Dendritic cell treated with granulocyte-macrophage colony-stimulating factor and Interleukin-4, amounts not matched to agents 40 ng/mL and 50 ng/mL, for 4 days (primary cell): ENCODE results near the gene IGFBP5.

Experiments used
- H3K27ac Mint-ChIP-seq: one replicate; pipeline ENCODE4 v1.8.0; 2022; ENCODE audit warnings: mild to moderate bottlenecking, mixed read lengths
- H3K27me3 Mint-ChIP-seq: one replicate; pipeline ENCODE4 v1.8.0; 2022; ENCODE audit warnings: mild to moderate bottlenecking, mixed read lengths
- H3K36me3 Mint-ChIP-seq: one replicate; pipeline ENCODE4 v1.8.0; 2022; ENCODE audit warnings: low read depth, mixed read lengths
- H3K4me1 Mint-ChIP-seq: one replicate; pipeline ENCODE4 v1.8.0; 2022; ENCODE audit warnings: low read depth, mixed read lengths
- H3K4me3 Mint-ChIP-seq: one replicate; pipeline ENCODE4 v1.8.0; 2022; ENCODE audit warnings: mild to moderate bottlenecking, moderate library complexity, mixed read lengths
- H3K9me3 Mint-ChIP-seq: one replicate; pipeline ENCODE4 v1.8.0; 2022; ENCODE audit warnings: mixed read lengths
- intact Hi-C: fragments of 100-400 bp; cut with micrococcal nuclease; formaldehyde crosslinking; loops from one replicate; pipeline ENCODE4 v1.15.0; 2022

The IGFBP5 gene

DNA sequence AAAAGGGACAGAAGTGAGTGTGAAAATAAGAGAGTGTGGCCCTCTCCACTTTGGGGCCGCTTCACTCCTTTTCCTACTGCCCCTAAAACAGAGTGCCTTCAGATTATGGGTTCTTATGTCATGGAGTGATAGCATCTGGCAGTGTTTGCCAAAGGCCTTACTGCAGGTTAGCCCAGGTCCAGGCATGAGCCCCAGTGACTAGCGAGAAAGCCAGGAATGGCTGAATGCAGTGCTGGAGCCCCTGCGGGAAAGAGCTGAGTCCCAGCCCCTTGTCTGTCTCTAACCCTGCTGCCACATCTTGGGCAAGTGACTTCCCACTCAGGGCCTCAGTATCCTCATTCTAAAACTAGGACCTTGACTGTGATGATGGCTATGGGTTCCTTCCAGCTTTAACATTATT is 6.0 kb downstream of the IGFBP5 start:
- H3K4me1 Mint-ChIP-seq, result peaks cover 26% of the 10 kb centered on the region
- no peaks in the 10 kb centered on the region for H3K36me3 Mint-ChIP-seq
- intact Hi-C loops, result loop anchor here (10.0 kb wide), 1 partner anchor 1065 kb away; no protein-coding TSS in a partner anchor
- H3K9me3 Mint-ChIP-seq, result no peaks in the 10 kb centered on the region
- H3K27ac Mint-ChIP-seq, result no peak overlapping the region
- H3K27me3 Mint-ChIP-seq, result peaks cover 76% of the 10 kb centered on the region
- no peak overlapping the region for H3K4me3 Mint-ChIP-seq

GRCh38 chr2:216688731-216689340 is 6.5 kb downstream of the IGFBP5 start:
- intact Hi-C loops, result loop anchor here (10.0 kb wide), 1 partner anchor 1066 kb away; no protein-coding TSS in a partner anchor
- Mint-ChIP-seq H3K4me3 (no peak overlapping the region), H3K27me3 (peaks cover 71% of the 10 kb centered on the region), H3K9me3 (no peaks in the 10 kb centered on the region), H3K4me1 (peaks cover 25% of the 10 kb centered on the region), H3K36me3 (no peaks in the 10 kb centered on the region), H3K27ac (no peak overlapping the region)

DNA sequence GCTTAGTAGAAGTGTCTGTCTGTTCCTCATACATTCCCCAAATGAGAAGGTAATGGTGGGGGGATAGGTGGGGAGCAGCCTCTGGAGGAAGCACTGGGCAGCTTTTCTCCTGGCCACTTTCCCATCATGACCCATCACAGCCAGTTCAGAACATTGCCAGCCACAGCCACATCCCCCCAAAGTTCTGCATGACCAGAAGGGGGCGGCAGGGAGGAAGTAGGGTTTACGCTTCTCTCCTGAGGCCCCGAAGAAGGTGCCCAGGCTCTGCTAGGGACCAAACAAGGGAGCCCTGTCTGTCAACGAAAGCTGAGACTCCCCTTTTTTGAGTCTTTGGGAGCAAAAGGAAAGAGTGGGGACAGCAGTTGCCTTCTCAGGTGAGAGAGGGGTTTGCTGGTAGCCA is 7.7 kb downstream of the IGFBP5 start:
- intact Hi-C loops, result loop anchor here (10.0 kb wide), 1 partner anchor 1067 kb away; no protein-coding TSS in a partner anchor
- no peaks in the 10 kb centered on the region for H3K9me3 Mint-ChIP-seq
- no peak overlapping the region for H3K4me3 Mint-ChIP-seq
- peaks cover 69% of the 10 kb centered on the region for H3K27me3 Mint-ChIP-seq
- no peak overlapping the region for H3K27ac Mint-ChIP-seq
- peaks cover 21% of the 10 kb centered on the region for H3K4me1 Mint-ChIP-seq
- no peaks in the 10 kb centered on the region for H3K36me3 Mint-ChIP-seq

DNA sequence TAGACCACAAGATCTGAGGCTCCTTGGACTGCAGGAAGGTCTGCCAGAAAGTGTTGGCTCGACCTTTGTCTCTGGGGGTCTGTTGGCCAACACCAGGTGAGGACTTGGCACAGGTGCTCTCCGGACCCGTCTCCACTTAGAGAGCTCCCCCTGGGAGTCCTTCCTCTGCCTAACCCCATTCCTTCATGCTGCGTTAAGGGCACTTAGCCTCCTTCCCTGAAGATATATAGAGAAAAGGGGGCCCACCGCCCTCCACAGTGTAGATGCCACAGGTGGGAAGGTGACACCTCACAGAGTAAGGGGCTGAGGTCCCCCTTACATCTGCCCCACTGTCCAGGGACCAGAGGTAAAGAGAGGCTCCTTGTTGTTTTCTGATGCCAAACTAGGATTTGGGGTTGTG is 8.2 kb downstream of the IGFBP5 start:
- peaks cover 17% of the 10 kb centered on the region for H3K4me1 Mint-ChIP-seq
- intact Hi-C loops, result loop anchor here (10.0 kb wide), 1 partner anchor 1068 kb away; no protein-coding TSS in a partner anchor
- H3K27me3 Mint-ChIP-seq, result peaks cover 65% of the 10 kb centered on the region
- no peaks in the 10 kb centered on the region for H3K9me3 Mint-ChIP-seq
- no peak overlapping the region for H3K4me3 Mint-ChIP-seq
- H3K36me3 Mint-ChIP-seq, result no peaks in the 10 kb centered on the region
- no peak overlapping the region for H3K27ac Mint-ChIP-seq

DNA sequence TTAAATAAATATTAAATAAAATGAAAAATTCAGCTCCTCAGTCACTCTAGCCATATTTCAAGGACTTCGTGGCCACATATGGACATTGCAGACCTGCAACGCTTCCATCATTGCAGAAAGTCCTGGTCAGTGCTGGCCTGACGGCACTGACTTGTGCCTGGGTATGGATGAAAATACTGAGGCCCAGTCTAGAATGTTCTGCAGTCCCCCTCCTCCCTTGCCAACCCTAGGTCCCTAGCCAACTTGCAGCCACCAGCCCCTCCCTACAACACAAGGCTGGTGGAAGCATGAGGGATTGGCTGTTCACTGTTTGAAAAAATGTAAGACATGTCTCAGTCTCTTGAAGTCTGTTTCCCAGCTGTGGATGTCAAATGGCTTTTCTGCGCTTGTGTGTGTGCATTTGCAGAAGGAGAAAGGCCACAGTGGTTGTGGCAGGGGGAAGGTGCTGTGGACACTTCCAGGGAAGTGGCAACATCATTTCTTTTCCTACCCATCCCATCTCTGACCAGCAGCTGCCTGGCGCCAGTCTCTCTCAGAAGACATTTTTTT is 9.9 kb downstream of the IGFBP5 start:
- H3K27me3 Mint-ChIP-seq, result peaks cover 64% of the 10 kb centered on the region
- intact Hi-C loops, result loop anchor here (10.0 kb wide), 1 partner anchor 1069 kb away; no protein-coding TSS in a partner anchor
- no peaks in the 10 kb centered on the region for H3K9me3 Mint-ChIP-seq
- H3K27ac Mint-ChIP-seq, result no peak overlapping the region
- peaks cover 8% of the 10 kb centered on the region for H3K4me1 Mint-ChIP-seq
- H3K4me3 Mint-ChIP-seq, result no peak overlapping the region
- H3K36me3 Mint-ChIP-seq, result no peaks in the 10 kb centered on the region

DNA sequence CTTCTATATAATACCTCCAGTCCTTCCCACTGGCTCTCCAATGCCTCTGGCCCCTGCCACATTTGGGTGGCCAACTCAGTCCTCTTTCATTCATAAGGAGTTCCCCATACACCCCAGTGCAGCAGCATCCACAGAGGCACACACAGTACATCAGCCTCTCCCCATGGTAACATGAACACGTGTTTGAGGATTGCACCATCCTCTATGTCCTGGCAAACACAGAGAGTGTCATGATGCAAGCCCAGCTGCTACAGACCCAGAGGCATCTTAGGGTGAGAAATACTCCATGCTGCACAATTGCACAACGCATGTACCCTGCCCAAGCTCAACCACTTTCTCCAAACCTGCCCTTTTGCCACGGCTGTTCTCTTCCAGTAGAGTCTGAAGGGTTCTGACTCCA is 11.5 kb downstream of the IGFBP5 start:
- Mint-ChIP-seq H3K4me3 (no peak overlapping the region), H3K9me3 (no peaks in the 10 kb centered on the region), H3K27ac (no peak overlapping the region), H3K27me3 (peaks cover 54% of the 10 kb centered on the region), H3K4me1 (peaks cover 8% of the 10 kb centered on the region), H3K36me3 (no peaks in the 10 kb centered on the region)
- intact Hi-C loops, result loop anchor here (2.0 to 10.0 kb wide), 3 partner anchors 483 to 1071 kb away; no protein-coding TSS in a partner anchor

- peaks cover 8% of the 10 kb centered on the region for H3K4me1 Mint-ChIP-seq
- no peak overlapping the region for H3K27ac Mint-ChIP-seq
- H3K4me3 Mint-ChIP-seq, result no peak overlapping the region
- H3K9me3 Mint-ChIP-seq, result no peaks in the 10 kb centered on the region
- intact Hi-C loops, result loop anchor here (1.0 to 10.0 kb wide), 4 partner anchors 485 to 1073 kb away; no protein-coding TSS in a partner anchor
- H3K36me3 Mint-ChIP-seq, result no peaks in the 10 kb centered on the region
- peaks cover 37% of the 10 kb centered on the region for H3K27me3 Mint-ChIP-seq
Measured at GRCh38 chr2:216681683-216682082, 13.7 kb downstream of the IGFBP5 start.

DNA sequence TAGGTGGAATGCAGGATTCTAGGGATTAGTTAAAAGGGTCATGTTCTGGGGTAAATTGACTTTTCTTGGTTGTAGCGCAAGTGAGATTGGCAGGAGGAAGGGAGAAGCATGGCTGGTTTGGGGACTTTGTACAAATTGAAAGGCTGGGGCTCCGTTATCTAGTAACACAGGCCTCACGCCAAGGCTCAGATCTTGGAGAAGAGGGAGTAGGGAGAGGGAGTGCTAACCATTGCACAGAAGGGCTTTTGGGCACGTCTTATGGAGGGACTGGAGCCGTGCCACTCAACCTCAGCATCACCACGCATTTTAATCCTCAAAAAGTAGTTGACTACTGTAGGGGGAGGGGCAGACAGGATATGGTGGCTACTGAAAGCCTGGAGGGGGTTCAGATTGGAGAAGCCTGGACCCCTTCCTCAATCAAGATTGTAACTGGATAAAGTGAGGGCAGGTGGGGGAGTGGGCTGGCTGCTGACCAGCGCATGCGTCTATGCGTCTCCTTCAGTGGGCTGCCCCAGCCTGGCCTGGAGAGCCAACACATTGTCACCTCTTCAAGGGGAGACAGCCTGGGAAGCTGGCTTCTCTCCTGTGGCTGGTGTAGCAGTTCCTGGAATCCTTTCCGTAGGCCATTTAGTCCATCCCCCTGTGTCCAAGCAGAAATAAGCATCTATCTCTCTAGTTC is 14.3 kb downstream of the IGFBP5 start:
- Mint-ChIP-seq H3K27ac (no peak overlapping the region), H3K9me3 (no peaks in the 10 kb centered on the region), H3K27me3 (peaks cover 38% of the 10 kb centered on the region), H3K4me3 (no peak overlapping the region), H3K4me1 (peaks cover 8% of the 10 kb centered on the region), H3K36me3 (no peaks in the 10 kb centered on the region)
- intact Hi-C loops, result loop anchor here (5.0 to 10.0 kb wide), 2 partner anchors 1031 to 1074 kb away; no protein-coding TSS in a partner anchor

DNA sequence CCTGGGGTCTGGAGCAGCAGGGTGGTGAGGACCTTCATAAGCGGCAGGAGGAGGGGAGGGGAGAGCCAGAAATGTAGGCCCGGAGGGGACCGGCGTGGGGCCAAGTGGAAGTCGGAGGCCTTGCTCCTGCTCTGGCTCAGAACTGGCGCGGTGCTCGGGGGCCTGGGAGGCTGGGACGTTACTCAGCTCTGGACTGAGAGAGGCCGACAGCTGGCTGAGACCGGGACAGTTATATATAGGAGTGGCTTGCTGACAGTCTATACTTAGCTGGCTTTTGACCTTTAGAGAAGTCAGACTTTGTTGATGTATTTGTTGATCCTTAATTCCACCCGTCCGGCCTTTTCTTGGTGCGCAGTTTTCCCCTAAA is 15.7 kb downstream of the IGFBP5 start:
- H3K4me1 Mint-ChIP-seq, result peaks cover 8% of the 10 kb centered on the region
- no peaks in the 10 kb centered on the region for H3K9me3 Mint-ChIP-seq
- intact Hi-C loops, result loop anchor here (5.0 to 10.0 kb wide), 2 partner anchors 1033 to 1075 kb away; no protein-coding TSS in a partner anchor
- H3K27ac Mint-ChIP-seq, result no peak overlapping the region
- no peaks in the 10 kb centered on the region for H3K36me3 Mint-ChIP-seq
- H3K27me3 Mint-ChIP-seq, result peaks cover 35% of the 10 kb centered on the region
- no peak overlapping the region for H3K4me3 Mint-ChIP-seq

GRCh38 chr2:216678813-216679657 is 16.3 kb downstream of the IGFBP5 start:
- no peak overlapping the region for H3K27ac Mint-ChIP-seq
- no peaks in the 10 kb centered on the region for H3K9me3 Mint-ChIP-seq
- intact Hi-C loops, result no loop called here
- peaks cover 35% of the 10 kb centered on the region for H3K27me3 Mint-ChIP-seq
- peaks cover 5% of the 10 kb centered on the region for H3K4me1 Mint-ChIP-seq
- no peak overlapping the region for H3K4me3 Mint-ChIP-seq
- H3K36me3 Mint-ChIP-seq, result no peaks in the 10 kb centered on the region

DNA sequence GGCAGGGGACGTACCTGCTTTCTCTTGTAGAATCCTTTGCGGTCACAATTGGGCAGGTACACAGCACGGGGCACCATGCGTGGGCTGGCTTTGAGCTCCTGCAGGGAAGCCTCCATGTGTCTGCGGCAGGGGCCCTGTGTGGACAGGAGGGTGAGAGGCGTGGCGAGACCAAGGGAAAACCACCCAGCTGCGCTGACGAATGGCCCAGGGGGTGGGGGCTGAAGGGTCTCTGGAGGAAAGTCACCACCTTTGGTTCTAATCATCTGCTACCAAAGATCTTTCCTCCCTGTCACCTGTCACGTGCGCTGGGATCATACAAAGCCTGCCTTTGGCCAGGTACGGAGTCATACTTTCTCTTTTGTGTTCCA is 17.3 kb downstream of the IGFBP5 start:
- H3K9me3 Mint-ChIP-seq, result no peaks in the 10 kb centered on the region

DNA sequence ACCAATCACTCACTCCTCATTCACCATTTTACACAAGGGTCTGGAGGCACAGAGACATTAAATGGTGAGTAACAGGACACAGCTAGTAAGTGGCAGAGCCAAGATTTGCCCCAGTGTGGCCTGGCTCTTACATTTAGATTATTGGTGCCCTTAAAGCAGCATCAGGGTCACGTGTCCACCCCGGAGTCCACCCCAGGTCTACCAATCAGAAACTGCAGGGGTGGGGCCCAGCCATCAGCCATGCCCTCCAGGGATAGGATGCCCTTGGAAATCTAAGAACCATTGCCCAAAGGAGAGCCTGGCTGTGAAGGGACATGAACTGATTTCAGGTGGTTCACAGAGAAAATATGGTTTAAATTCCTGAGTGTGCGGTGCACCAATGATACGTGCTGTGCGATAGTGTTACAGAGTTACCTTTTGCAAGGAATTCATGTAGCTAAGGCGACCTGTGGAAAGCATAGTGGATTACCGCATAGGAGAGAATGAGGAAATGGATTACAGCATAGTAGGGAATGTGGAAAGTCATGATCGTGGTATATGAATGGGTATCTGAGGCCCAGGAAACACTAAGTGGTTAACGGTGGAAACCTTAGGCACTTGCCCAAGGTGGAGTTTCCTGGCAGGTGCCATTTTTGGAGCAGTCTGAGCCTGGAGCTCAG is 17.8 kb downstream of the IGFBP5 start:
- Mint-ChIP-seq H3K4me3 (no peak overlapping the region), H3K27ac (no peak overlapping the region), H3K27me3 (peaks cover 29% of the 10 kb centered on the region), H3K9me3 (no peaks in the 10 kb centered on the region), H3K36me3 (no peaks in the 10 kb centered on the region), H3K4me1 (no peaks in the 10 kb centered on the region)
- intact Hi-C loops, result no loop called here

More for the DNA sequence above, 17.3 kb downstream of the IGFBP5 start:
- intact Hi-C loops, result no loop called here
- H3K27ac Mint-ChIP-seq, result no peak overlapping the region
- H3K27me3 Mint-ChIP-seq, result peaks cover 30% of the 10 kb centered on the region
- H3K4me3 Mint-ChIP-seq, result no peak overlapping the region
- H3K36me3 Mint-ChIP-seq, result no peaks in the 10 kb centered on the region
- no peaks in the 10 kb centered on the region for H3K4me1 Mint-ChIP-seq

DNA sequence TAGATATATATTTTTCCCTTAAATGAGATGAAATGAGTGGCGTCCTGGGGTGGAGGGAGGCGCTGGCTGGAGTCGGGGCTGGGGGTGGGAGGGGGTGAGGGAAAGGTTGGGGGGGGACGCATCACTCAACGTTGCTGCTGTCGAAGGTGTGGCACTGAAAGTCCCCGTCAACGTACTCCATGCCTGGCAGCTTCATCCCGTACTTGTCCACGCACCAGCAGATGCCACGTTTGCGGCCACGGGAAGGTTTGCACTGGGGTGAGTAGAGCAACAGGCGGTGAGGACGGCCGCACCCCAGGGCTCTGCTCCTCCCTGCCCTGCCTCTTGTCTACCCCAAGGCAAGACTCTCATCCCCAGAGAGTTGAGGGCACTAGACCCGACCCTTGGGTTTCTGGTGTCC is 18.7 kb downstream of the IGFBP5 start:
- intact Hi-C loops, result no loop called here
- Mint-ChIP-seq H3K4me3 (no peak overlapping the region), H3K27ac (no peak overlapping the region), H3K27me3 (peaks cover 23% of the 10 kb centered on the region), H3K36me3 (no peaks in the 10 kb centered on the region), H3K9me3 (no peaks in the 10 kb centered on the region), H3K4me1 (no peaks in the 10 kb centered on the region)
